Measurements from ENCODE around the gene CFAP20DC. TPM values are rescaled to one million over a fixed set of nuclear protein-coding genes. Genes with fewer than 3 reads are reported as not detected.

Gene CFAP20DC
- total and polyA plus RNA-seq, 4 experiments from 2014 or later, result 0.07 to 0.50 (median 0.26) TPM

GRCh38 chr3:58948018-58948417 lies 101.8 kb downstream of the CFAP20DC start:
- Mint-ChIP-seq H3K4me1 (no peaks in the 10 kb centered on the region), H3K9me3 (peaks cover 0 to 7% (median 1%) of the 10 kb centered on the region in 8 donors), H3K27me3 (no peaks in the 10 kb centered on the region), H3K4me3 (no peak overlapping the region), H3K27ac (no peak overlapping the region), H3K36me3 (no peaks in the 10 kb centered on the region)
- no peak overlapping the region for H3K27ac ChIP-seq (ENCODE audit: low read depth, low read length)
- no peak overlapping the region for H3K4me3 ChIP-seq (ENCODE audit: low read length in 2 of 2)
- H3K27me3 ChIP-seq (ENCODE audit: insufficient read depth, low read length), result no peaks in the 10 kb centered on the region
- no peaks in the 10 kb centered on the region for H3K9me3 ChIP-seq (ENCODE audit: control insufficient read depth in 1 of 2, low read length in 2 of 2)
- DNase-seq, result no peak
- intact Hi-C loops (cut with micrococcal nuclease), result no loop called here
- no peaks in the 10 kb centered on the region for H3K36me3 ChIP-seq (ENCODE audit: insufficient read depth, low read length)
- no peaks in the 10 kb centered on the region for H3K4me1 ChIP-seq (ENCODE audit: insufficient read depth, low read length)
- CTCF ChIA-PET (ENCODE audit: partially characterized antibody), result no interaction called here
- POLR2A ChIA-PET (ENCODE audit: partially characterized antibody), result no interaction called here

- H3K27ac Mint-ChIP-seq, result no peak overlapping the region
- ChIA-PET POLR2A (ENCODE audit: partially characterized antibody) (no interaction called here), CTCF (ENCODE audit: partially characterized antibody) (no interaction called here)
- no peaks in the 10 kb centered on the region for H3K27me3 Mint-ChIP-seq
- no peaks in the 10 kb centered on the region for H3K36me3 Mint-ChIP-seq
- no peak overlapping the region for H3K4me3 Mint-ChIP-seq
- intact Hi-C loops (cut with micrococcal nuclease), result no loop called here
- H3K9me3 Mint-ChIP-seq, result peaks cover 0 to 8% (median 1%) of the 10 kb centered on the region in 8 donors
- DNase-seq, result no peak
- Histone ChIP-seq H3K36me3 (ENCODE audit: insufficient read depth, low read length) (no peaks in the 10 kb centered on the region), H3K9me3 (ENCODE audit: control insufficient read depth in 1 of 2, low read length in 2 of 2) (no peaks in the 10 kb centered on the region), H3K27ac (ENCODE audit: low read depth, low read length) (no peak overlapping the region), H3K27me3 (ENCODE audit: insufficient read depth, low read length) (no peaks in the 10 kb centered on the region), H3K4me3 (ENCODE audit: low read length in 2 of 2) (no peak overlapping the region), H3K4me1 (ENCODE audit: insufficient read depth, low read length) (no peaks in the 10 kb centered on the region)
- H3K4me1 Mint-ChIP-seq, result no peaks in the 10 kb centered on the region
Observed at GRCh38 chr3:58946875-58947274, 103.0 kb downstream of the CFAP20DC start.

DNA sequence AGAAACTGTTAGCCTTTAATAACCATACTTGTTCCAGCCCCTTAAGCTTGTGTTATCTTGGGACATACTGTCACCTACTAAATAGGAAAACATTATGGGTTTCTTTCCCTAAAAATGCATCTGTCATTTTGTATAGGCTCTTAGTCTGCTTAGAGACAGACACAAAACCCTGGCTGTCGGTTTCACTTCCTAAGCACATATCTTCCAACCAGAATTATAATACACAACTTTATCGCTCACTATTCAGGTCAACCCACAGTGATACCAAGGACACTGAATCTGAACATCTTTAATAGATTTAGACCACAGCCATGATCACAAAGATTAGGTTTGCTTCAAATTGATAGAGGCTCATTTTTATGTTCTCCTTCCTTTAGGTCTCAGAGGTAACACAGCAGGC lies 111.8 kb downstream of the CFAP20DC start:
- no peak overlapping the region for H3K27ac ChIP-seq (ENCODE audit: low read depth, low read length)
- no peaks in the 10 kb centered on the region for H3K36me3 ChIP-seq (ENCODE audit: insufficient read depth, low read length)
- H3K27me3 ChIP-seq (ENCODE audit: insufficient read depth, low read length), result no peaks in the 10 kb centered on the region
- ChIA-PET POLR2A (ENCODE audit: partially characterized antibody) (no interaction called here), CTCF (ENCODE audit: partially characterized antibody) (no interaction called here)
- no peaks in the 10 kb centered on the region for H3K4me1 ChIP-seq (ENCODE audit: insufficient read depth, low read length)
- no peak overlapping the region for H3K4me3 Mint-ChIP-seq
- H3K36me3 Mint-ChIP-seq, result no peaks in the 10 kb centered on the region
- intact Hi-C loops (cut with micrococcal nuclease), result no loop called here
- H3K9me3 Mint-ChIP-seq, result peaks cover 0 to 10% (median 3%) of the 10 kb centered on the region in 8 donors
- no peaks in the 10 kb centered on the region for H3K9me3 ChIP-seq (ENCODE audit: control insufficient read depth in 1 of 2, low read length in 2 of 2)
- no peak overlapping the region for H3K4me3 ChIP-seq (ENCODE audit: low read length in 2 of 2)
- H3K27ac Mint-ChIP-seq, result no peak overlapping the region
- DNase-seq, result no peak
- H3K4me1 Mint-ChIP-seq, result no peaks in the 10 kb centered on the region
- H3K27me3 Mint-ChIP-seq, result no peaks in the 10 kb centered on the region

DNA sequence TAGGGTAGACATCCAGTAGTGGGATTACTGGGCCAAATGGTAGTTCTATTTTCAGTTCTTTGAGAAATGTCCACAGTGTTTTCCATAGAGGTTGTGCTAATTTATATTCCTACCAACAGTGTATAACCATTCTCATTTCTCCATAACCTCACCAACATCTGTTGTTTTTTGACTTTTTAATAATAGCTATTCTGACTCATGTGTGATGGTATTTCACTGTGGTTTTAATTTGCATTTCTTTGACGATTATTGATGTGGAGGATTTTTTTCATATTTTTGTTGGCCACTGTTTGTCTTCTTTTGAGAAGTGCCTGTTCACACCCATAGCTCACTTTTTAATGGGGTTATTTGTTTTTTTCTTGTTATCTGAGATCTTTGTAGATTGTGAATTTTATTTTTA lies 125.2 kb downstream of the CFAP20DC start:
- no peak overlapping the region for H3K27ac Mint-ChIP-seq
- peaks cover 0 to 1% of the 10 kb centered on the region in 2 donors for H3K27me3 Mint-ChIP-seq
- H3K36me3 Mint-ChIP-seq, result no peaks in the 10 kb centered on the region
- no peak overlapping the region for H3K4me3 Mint-ChIP-seq
- H3K4me3 ChIP-seq (ENCODE audit: low read length in 2 of 2), result no peak overlapping the region
- H3K4me1 ChIP-seq (ENCODE audit: insufficient read depth, low read length), result no peaks in the 10 kb centered on the region
- H3K9me3 ChIP-seq (ENCODE audit: control insufficient read depth in 1 of 2, low read length in 2 of 2), result no peaks in the 10 kb centered on the region
- H3K27me3 ChIP-seq (ENCODE audit: insufficient read depth, low read length), result no peaks in the 10 kb centered on the region
- no peak overlapping the region for H3K27ac ChIP-seq (ENCODE audit: low read depth, low read length)
- H3K9me3 Mint-ChIP-seq, result peaks cover 0 to 8% (median 5%) of the 10 kb centered on the region in 8 donors
- no peaks in the 10 kb centered on the region for H3K36me3 ChIP-seq (ENCODE audit: insufficient read depth, low read length)
- DNase-seq, result no peak
- intact Hi-C loops (cut with micrococcal nuclease), result no loop called here
- H3K4me1 Mint-ChIP-seq, result no peaks in the 10 kb centered on the region
- POLR2A ChIA-PET (ENCODE audit: partially characterized antibody), result no interaction called here
- CTCF ChIA-PET (ENCODE audit: partially characterized antibody), result no interaction called here

DNA sequence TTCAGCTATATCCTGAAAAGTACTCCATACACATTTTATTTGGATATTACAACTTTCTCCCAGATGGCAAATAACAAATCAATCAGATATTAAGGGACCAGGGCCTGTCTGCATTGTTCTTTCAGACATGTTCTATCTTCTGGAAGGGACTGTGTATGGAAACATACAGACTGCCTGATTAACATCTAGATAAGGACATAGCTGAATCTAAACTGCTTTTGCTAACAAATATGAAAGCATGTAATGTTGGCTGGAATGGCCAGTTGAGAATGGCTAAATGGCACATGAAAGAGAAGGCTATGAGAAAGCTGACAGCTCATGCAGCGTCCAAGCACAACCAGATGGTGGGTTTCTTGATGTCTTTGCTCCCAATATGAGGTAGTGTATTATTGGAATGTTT lies 149.4 kb downstream of the CFAP20DC start:
- no peak overlapping the region for H3K4me3 ChIP-seq (ENCODE audit: low read length in 2 of 2)
- H3K4me1 ChIP-seq (ENCODE audit: insufficient read depth, low read length), result peaks cover 28% of the 10 kb centered on the region
- peaks cover 13 to 48% (median 24%) of the 10 kb centered on the region in 4 donors for H3K4me1 Mint-ChIP-seq
- no peak overlapping the region for H3K4me3 Mint-ChIP-seq
- no peak overlapping the region for H3K27ac ChIP-seq (ENCODE audit: low read depth, low read length)
- H3K36me3 ChIP-seq (ENCODE audit: insufficient read depth, low read length), result no peaks in the 10 kb centered on the region
- intact Hi-C loops (cut with micrococcal nuclease), result no loop called here
- H3K27me3 Mint-ChIP-seq, result no peaks in the 10 kb centered on the region
- DNase-seq, result no peak
- no peaks in the 10 kb centered on the region for H3K36me3 Mint-ChIP-seq
- H3K9me3 ChIP-seq (ENCODE audit: control insufficient read depth in 1 of 2, low read length in 2 of 2), result peaks cover 0 to 3% of the 10 kb centered on the region in 2 donors
- POLR2A ChIA-PET (ENCODE audit: partially characterized antibody), result no interaction called here
- H3K27me3 ChIP-seq (ENCODE audit: insufficient read depth, low read length), result no peaks in the 10 kb centered on the region
- CTCF ChIA-PET (ENCODE audit: partially characterized antibody), result no interaction called here
- peaks cover 0 to 21% (median 5%) of the 10 kb centered on the region in 8 donors for H3K9me3 Mint-ChIP-seq
- H3K27ac Mint-ChIP-seq, result peak overlapping the region in 1 of 7 donors; percentile 4

DNA sequence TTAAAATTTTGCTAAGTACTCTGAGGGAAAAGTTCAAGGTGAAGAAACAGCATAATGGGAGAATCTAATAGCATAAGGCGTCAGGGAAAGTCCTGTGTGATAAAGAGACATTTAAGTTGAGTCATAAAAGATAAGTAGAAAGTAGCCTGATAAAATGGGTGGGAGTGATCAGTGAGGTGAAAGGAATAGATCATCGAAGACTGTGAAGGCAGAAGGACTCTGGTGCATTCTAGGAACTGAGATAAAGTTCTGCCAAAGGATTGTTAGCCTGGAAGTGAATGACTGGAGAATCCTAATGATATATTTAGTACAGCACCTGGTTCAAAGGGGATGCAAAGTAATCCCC lies 149.9 kb downstream of the CFAP20DC start:
- no peaks in the 10 kb centered on the region for H3K27me3 ChIP-seq (ENCODE audit: insufficient read depth, low read length)
- ChIA-PET POLR2A (ENCODE audit: partially characterized antibody) (no interaction called here), CTCF (ENCODE audit: partially characterized antibody) (no interaction called here)
- H3K27ac Mint-ChIP-seq, result peak overlapping the region in 4 of 7 donors; percentile 2 to 77 (median 68)
- no peak overlapping the region for H3K4me3 ChIP-seq (ENCODE audit: low read length in 2 of 2)
- H3K36me3 Mint-ChIP-seq, result peaks cover 0 to 3% of the 10 kb centered on the region in 2 donors
- peaks cover 0 to 3% of the 10 kb centered on the region in 2 donors for H3K9me3 ChIP-seq (ENCODE audit: control insufficient read depth in 1 of 2, low read length in 2 of 2)
- no peaks in the 10 kb centered on the region for H3K36me3 ChIP-seq (ENCODE audit: insufficient read depth, low read length)
- no peak for DNase-seq
- peaks cover 0 to 25% (median 6%) of the 10 kb centered on the region in 8 donors for H3K9me3 Mint-ChIP-seq
- H3K4me3 Mint-ChIP-seq, result peak overlapping the region in 5 of 8 donors; percentile 25 to 70 (median 47)
- peaks cover 13 to 48% (median 24%) of the 10 kb centered on the region in 4 donors for H3K4me1 Mint-ChIP-seq
- H3K27me3 Mint-ChIP-seq, result no peaks in the 10 kb centered on the region
- intact Hi-C loops (cut with micrococcal nuclease), result no loop called here
- H3K4me1 ChIP-seq (ENCODE audit: insufficient read depth, low read length), result peaks cover 28% of the 10 kb centered on the region
- no peak overlapping the region for H3K27ac ChIP-seq (ENCODE audit: low read depth, low read length)

GRCh38 chr3:58899159-58899952 lies 150.5 kb downstream of the CFAP20DC start:
- Histone ChIP-seq H3K27me3 (ENCODE audit: insufficient read depth, low read length) (no peaks in the 10 kb centered on the region), H3K4me1 (ENCODE audit: insufficient read depth, low read length) (peaks cover 28% of the 10 kb centered on the region), H3K36me3 (ENCODE audit: insufficient read depth, low read length) (no peaks in the 10 kb centered on the region), H3K27ac (ENCODE audit: low read depth, low read length) (no peak overlapping the region), H3K9me3 (ENCODE audit: control insufficient read depth in 1 of 2, low read length in 2 of 2) (peaks cover 0 to 3% of the 10 kb centered on the region in 2 donors), H3K4me3 (ENCODE audit: low read length in 2 of 2) (no peak overlapping the region)
- POLR2A ChIA-PET (ENCODE audit: partially characterized antibody), result no interaction called here
- intact Hi-C loops (cut with micrococcal nuclease), result no loop called here
- peak in 4 of 5 donors; percentile 1 to 33 (median 8) for DNase-seq
- H3K27me3 Mint-ChIP-seq, result no peaks in the 10 kb centered on the region
- peaks cover 0 to 3% of the 10 kb centered on the region in 2 donors for H3K36me3 Mint-ChIP-seq
- H3K4me3 Mint-ChIP-seq, result peak overlapping the region in 7 of 8 donors; percentile 14 to 70 (median 37)
- peaks cover 0 to 22% (median 6%) of the 10 kb centered on the region in 8 donors for H3K9me3 Mint-ChIP-seq
- peaks cover 13 to 48% (median 24%) of the 10 kb centered on the region in 4 donors for H3K4me1 Mint-ChIP-seq
- CTCF ChIA-PET (ENCODE audit: partially characterized antibody), result no interaction called here
- H3K27ac Mint-ChIP-seq, result peak overlapping the region in 4 of 7 donors; percentile 5 to 77 (median 68)
